Vagina (tissue), 2 donors: ENCODE data around the gene C11orf98. TPM values are rescaled to one million over a fixed set of nuclear protein-coding genes. Genes with fewer than 3 reads are reported as not detected.

Experiments used
- DNase-seq, 2 donors: peaks; one replicate each; pipeline ENCODE4 v3.0.0-alpha.2; 2017; ENCODE audit errors: extremely low spot score in 2 of 2
- H3K27ac ChIP-seq: fragments of 200-600 bp; sonication (generic); one replicate; pipeline ENCODE4 v1.5.1; 2019
- H3K27me3 ChIP-seq: fragments of 200-600 bp; sonication (generic); one replicate; pipeline ENCODE4 v1.5.1; 2019
- H3K36me3 ChIP-seq, 2 donors: fragments of 200-600 bp; sonication (generic); one replicate each; pipeline ENCODE4 v1.5.1; 2017 to 2019
- H3K4me1 ChIP-seq: fragments of 200-600 bp; sonication (generic); one replicate; pipeline ENCODE4 v1.5.1; 2019
- H3K4me3 ChIP-seq, 2 donors: fragments of 200-600 bp; sonication (generic); 1 replicate in 1 of 2; 2 replicates in 1 of 2; pipeline ENCODE4 v1.5.1; 2016 to 2019
- H3K9me3 ChIP-seq: fragments of 200-600 bp; sonication (generic); one replicate; pipeline ENCODE4 v1.5.1; 2019
- POLR2A ChIP-seq, 2 donors: fragments of 450-650 bp; IDR thresholded peaks; one replicate each; pipeline ENCODE4 v1.6.1; 2017; ENCODE audit warnings: antibody characterized with exemption in 2 of 2, mild to moderate bottlenecking in 2 of 2, moderate library complexity in 2 of 2
- POLR2AphosphoS5 ChIP-seq, 2 donors: sonication (generic); formaldehyde crosslinking; IDR thresholded peaks; one replicate each; pipeline ENCODE4 v1.9.0; 2017; ENCODE audit warnings: antibody characterized with exemption in 2 of 2, mild to moderate bottlenecking in 2 of 2, low read depth in 1 of 2; ENCODE audit not compliant: insufficient read depth in 1 of 2
- intact Hi-C: fragments of 100-400 bp; cut with DNase I; formaldehyde crosslinking; loops from one replicate; pipeline ENCODE4 v1.15.1; 2023
- total RNA-seq: library from RNA; depleted of rRNA; stranded (reverse); fragments of >200 nt; gene quantifications from one replicate; pipeline ENCODE4 v1.2.3, GENCODE V29; 2016
- TF ChIP-seq, protein P1 (sequence below), 3 experiments: fragments of 450-650 bp in 2 of 3; fragments of 200-600 bp in 1 of 3; sonication (generic) in 1 of 3; IDR thresholded peaks; one replicate each; pipeline ENCODE4 v1.5.1; 2017 to 2019; ENCODE audit warnings: antibody characterized with exemption in 3 of 3, mild to moderate bottlenecking in 2 of 3, moderate library complexity in 2 of 3

Gene C11orf98
- total RNA-seq, 1 donor from 2014 or later = 44.2 TPM

GRCh38 chr11:62649486-62649885 lies 15.5 kb downstream of the C11orf98 start:
- Histone ChIP-seq H3K4me1 (peaks cover 40% of the 10 kb centered on the region), H3K27ac (no peak overlapping the region), H3K4me3 (no peak overlapping the region), H3K9me3 (no peaks in the 10 kb centered on the region), H3K27me3 (no peaks in the 10 kb centered on the region), H3K36me3 (peaks cover 0 to 17% of the 10 kb centered on the region in 2 donors)
- no peak for TF ChIP-seq POLR2A (IDR thresholded peaks at IDR 0.05)
- TF ChIP-seq, protein P1, sequence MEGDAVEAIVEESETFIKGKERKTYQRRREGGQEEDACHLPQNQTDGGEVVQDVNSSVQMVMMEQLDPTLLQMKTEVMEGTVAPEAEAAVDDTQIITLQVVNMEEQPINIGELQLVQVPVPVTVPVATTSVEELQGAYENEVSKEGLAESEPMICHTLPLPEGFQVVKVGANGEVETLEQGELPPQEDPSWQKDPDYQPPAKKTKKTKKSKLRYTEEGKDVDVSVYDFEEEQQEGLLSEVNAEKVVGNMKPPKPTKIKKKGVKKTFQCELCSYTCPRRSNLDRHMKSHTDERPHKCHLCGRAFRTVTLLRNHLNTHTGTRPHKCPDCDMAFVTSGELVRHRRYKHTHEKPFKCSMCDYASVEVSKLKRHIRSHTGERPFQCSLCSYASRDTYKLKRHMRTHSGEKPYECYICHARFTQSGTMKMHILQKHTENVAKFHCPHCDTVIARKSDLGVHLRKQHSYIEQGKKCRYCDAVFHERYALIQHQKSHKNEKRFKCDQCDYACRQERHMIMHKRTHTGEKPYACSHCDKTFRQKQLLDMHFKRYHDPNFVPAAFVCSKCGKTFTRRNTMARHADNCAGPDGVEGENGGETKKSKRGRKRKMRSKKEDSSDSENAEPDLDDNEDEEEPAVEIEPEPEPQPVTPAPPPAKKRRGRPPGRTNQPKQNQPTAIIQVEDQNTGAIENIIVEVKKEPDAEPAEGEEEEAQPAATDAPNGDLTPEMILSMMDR (IDR thresholded peaks at IDR 0.05) = no peak
- TF ChIP-seq POLR2AphosphoS5 (IDR thresholded peaks at IDR 0.05; ENCODE audit: insufficient read depth in 1 of 2, low read depth in 1 of 2) = no peak
- intact Hi-C loops = no loop called here
- no peak for DNase-seq

DNA sequence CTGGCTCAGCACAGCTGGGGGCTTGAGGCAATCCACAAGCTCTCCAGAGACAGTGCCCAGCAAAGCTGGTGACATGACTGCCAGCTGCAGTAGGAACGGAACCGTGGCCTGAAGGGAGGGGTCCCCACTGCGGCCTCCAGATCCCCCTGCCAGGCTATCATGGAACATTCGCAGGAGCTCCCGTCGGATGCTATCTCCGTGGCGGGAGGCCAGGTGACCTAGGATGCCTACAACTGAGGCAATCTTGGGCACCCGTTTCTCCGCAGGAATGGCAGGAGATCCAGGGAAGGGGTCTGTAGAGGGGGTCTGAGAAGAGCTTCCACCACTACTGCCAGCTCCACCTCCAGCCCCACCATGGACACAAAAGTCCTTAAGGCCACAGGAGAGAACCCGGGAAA lies 16.0 kb downstream of the C11orf98 start:
- Histone ChIP-seq H3K36me3 (peaks cover 0 to 22% of the 10 kb centered on the region in 2 donors), H3K9me3 (no peaks in the 10 kb centered on the region), H3K4me1 (peaks cover 43% of the 10 kb centered on the region), H3K27me3 (no peaks in the 10 kb centered on the region), H3K4me3 (no peak overlapping the region), H3K27ac (no peak overlapping the region)
- DNase-seq = no peak
- intact Hi-C loops = no loop called here
- TF ChIP-seq POLR2A (IDR thresholded peaks at IDR 0.05) (no peak), POLR2AphosphoS5 (IDR thresholded peaks at IDR 0.05; ENCODE audit: insufficient read depth in 1 of 2, low read depth in 1 of 2) (no peak)
- TF ChIP-seq, protein P1 (IDR thresholded peaks at IDR 0.05) = no peak

- TF ChIP-seq POLR2A (IDR thresholded peaks at IDR 0.05) (no peak), POLR2AphosphoS5 (IDR thresholded peaks at IDR 0.05; ENCODE audit: insufficient read depth in 1 of 2, low read depth in 1 of 2) (no peak)
- TF ChIP-seq, protein P1 (IDR thresholded peaks at IDR 0.05) = no peak
- intact Hi-C loops = no loop called here
- Histone ChIP-seq H3K36me3 (peaks cover 0 to 28% of the 10 kb centered on the region in 2 donors), H3K4me3 (no peak overlapping the region), H3K27ac (no peak overlapping the region), H3K4me1 (peaks cover 43% of the 10 kb centered on the region), H3K27me3 (no peaks in the 10 kb centered on the region), H3K9me3 (no peaks in the 10 kb centered on the region)
- DNase-seq = no peak
These were observed 16.6 kb downstream of the C11orf98 start for GRCh38 chr11:62648185-62648966.

DNA sequence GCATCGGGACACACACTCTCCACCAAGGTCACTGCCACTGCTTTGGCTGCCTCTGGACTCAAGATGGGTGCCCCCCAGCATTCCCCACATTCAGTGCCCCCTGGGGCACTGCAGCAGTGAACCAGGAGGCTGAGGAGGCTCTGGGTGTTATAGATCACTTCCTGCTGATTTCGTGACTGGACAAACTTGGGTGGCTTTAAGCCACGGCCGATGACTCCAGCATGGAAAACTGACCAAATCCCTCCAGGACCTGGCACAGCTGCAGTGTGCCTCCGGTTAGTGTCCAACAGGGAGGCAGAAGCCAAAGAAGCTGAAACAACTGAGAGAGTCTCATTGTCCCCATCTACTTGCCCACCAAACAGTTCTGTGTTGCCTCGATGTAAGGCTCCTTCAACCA lies 17.4 kb downstream of the C11orf98 start:
- TF ChIP-seq, protein P1 (IDR thresholded peaks at IDR 0.05) = no peak
- no peak for TF ChIP-seq POLR2A (IDR thresholded peaks at IDR 0.05)
- TF ChIP-seq POLR2AphosphoS5 (IDR thresholded peaks at IDR 0.05; ENCODE audit: insufficient read depth in 1 of 2, low read depth in 1 of 2) = no peak
- peaks cover 0 to 34% of the 10 kb centered on the region in 2 donors for H3K36me3 ChIP-seq
- no peak overlapping the region for H3K27ac ChIP-seq
- intact Hi-C loops = no loop called here
- peaks cover 41% of the 10 kb centered on the region for H3K4me1 ChIP-seq
- H3K4me3 ChIP-seq = no peak overlapping the region
- no peaks in the 10 kb centered on the region for H3K9me3 ChIP-seq
- no peaks in the 10 kb centered on the region for H3K27me3 ChIP-seq
- no peak for DNase-seq
